ENCODE data around the gene HNF1A.
"Not testable (repeated sequence)": the region's sequence is repeated elsewhere in the genome, so short reads cannot be mapped to it uniquely, and the experiment has no call there.

HNF1A gene

GRCh38 chr12:121038861-121039668 is 60.7 kb downstream of the HNF1A start, which contains the start of gene OASL:
OASL (minus strand) TSS chr12:121039246; CDS start chr12:121038971, 275 bp downstream.
- Histone ChIP-seq H3K27ac (ENCODE audit: low read length) (peak within 1 kb of the TSS; percentile 67), H3K27me3 (ENCODE audit: low read depth, low read length) (no peaks in the 10 kb centered on the region), H3K9me3 (ENCODE audit: control insufficient read depth in 1 of 2, low read length in 2 of 2) (no peaks in the 10 kb centered on the region), H3K4me1 (ENCODE audit: control insufficient read depth in 1 of 2, insufficient read depth in 2 of 2, low read length in 2 of 2) (peaks cover 0 to 4% of the 10 kb centered on the region in 2 donors), H3K36me3 (ENCODE audit: control insufficient read depth in 1 of 2, insufficient read depth in 2 of 2, low read length in 2 of 2) (no peaks in the 10 kb centered on the region), H3K4me3 (ENCODE audit: low read depth in 1 of 2, low read length in 2 of 2) (peak within 1 kb of the TSS; percentile 63 to 80)

GRCh38 chr12:121043067-121043466 is 64.7 kb downstream of the HNF1A start:
- Histone ChIP-seq H3K36me3 (ENCODE audit: control insufficient read depth in 1 of 2, insufficient read depth in 2 of 2, low read length in 2 of 2) (no peaks in the 10 kb centered on the region), H3K4me3 (ENCODE audit: low read depth in 1 of 2, low read length in 2 of 2) (no peak overlapping the region), H3K9me3 (ENCODE audit: control insufficient read depth in 1 of 2, low read length in 2 of 2) (no peaks in the 10 kb centered on the region), H3K27ac (ENCODE audit: low read length) (no peak overlapping the region), H3K27me3 (ENCODE audit: low read depth, low read length) (no peaks in the 10 kb centered on the region), H3K4me1 (ENCODE audit: control insufficient read depth in 1 of 2, insufficient read depth in 2 of 2, low read length in 2 of 2) (peaks cover 0 to 4% of the 10 kb centered on the region in 2 donors)

DNA sequence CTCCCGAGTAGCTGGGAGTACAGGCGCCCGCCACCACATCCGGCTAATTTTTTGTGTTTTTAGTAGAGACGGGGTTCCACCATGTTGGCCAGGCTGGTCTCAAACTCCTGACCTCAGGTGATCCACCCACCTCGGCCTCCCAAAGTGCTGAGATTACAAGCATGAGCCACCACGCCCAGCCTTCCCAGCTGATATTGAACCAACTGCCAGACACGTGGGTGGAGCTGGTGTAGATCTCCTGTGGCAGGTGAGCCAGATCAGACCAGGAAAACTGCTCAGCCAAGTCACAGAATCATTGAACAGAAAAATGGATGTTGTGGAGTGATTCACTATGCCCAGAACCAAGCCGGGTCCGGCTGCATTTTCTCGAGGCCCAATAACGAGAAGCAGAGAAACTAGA is 69.1 kb downstream of the HNF1A start:
- H3K9me3 ChIP-seq (ENCODE audit: control insufficient read depth in 1 of 2, low read length in 2 of 2); H3K4me3 ChIP-seq (ENCODE audit: low read depth in 1 of 2, low read length in 2 of 2); H3K4me1 ChIP-seq (ENCODE audit: control insufficient read depth in 1 of 2, insufficient read depth in 2 of 2, low read length in 2 of 2); H3K27me3 ChIP-seq (ENCODE audit: low read depth, low read length); H3K27ac ChIP-seq (ENCODE audit: low read length); H3K36me3 ChIP-seq (ENCODE audit: control insufficient read depth in 1 of 2, insufficient read depth in 2 of 2, low read length in 2 of 2): not testable (repeated sequence)

DNA sequence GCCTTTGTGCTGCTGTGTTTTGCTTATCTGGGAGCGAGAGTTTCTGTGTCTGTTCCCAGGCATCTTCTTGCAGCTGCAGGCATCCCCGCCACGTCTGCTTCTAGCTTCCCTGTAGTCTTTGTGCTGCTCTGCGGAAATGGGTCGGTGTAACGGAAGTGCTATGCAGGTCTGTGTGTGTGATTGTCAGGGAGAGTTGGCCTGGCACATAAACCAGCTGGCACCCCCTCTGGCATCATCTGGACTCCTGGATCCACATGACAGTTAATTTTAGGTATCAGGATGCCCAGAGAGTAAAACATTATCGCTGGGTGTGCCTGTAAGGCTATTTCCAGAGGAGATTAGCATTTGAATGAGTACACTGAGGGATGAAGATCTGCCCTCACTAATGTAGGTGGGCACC is 70.1 kb downstream of the HNF1A start:
- no peaks in the 10 kb centered on the region for H3K9me3 ChIP-seq (ENCODE audit: control insufficient read depth in 1 of 2, low read length in 2 of 2)
- H3K27ac ChIP-seq (ENCODE audit: low read length), result no peak overlapping the region
- H3K4me1 ChIP-seq (ENCODE audit: control insufficient read depth in 1 of 2, insufficient read depth in 2 of 2, low read length in 2 of 2), result no peaks in the 10 kb centered on the region
- H3K4me3 ChIP-seq (ENCODE audit: low read depth in 1 of 2, low read length in 2 of 2), result no peak overlapping the region
- H3K36me3 ChIP-seq (ENCODE audit: control insufficient read depth in 1 of 2, insufficient read depth in 2 of 2, low read length in 2 of 2), result no peaks in the 10 kb centered on the region
- no peaks in the 10 kb centered on the region for H3K27me3 ChIP-seq (ENCODE audit: low read depth, low read length)

GRCh38 chr12:121050725-121051124 is 72.4 kb downstream of the HNF1A start:
- Histone ChIP-seq H3K36me3 (ENCODE audit: control insufficient read depth in 1 of 2, insufficient read depth in 2 of 2, low read length in 2 of 2) (no peaks in the 10 kb centered on the region), H3K9me3 (ENCODE audit: control insufficient read depth in 1 of 2, low read length in 2 of 2) (no peaks in the 10 kb centered on the region), H3K27me3 (ENCODE audit: low read depth, low read length) (no peaks in the 10 kb centered on the region), H3K27ac (ENCODE audit: low read length) (no peak overlapping the region), H3K4me1 (ENCODE audit: control insufficient read depth in 1 of 2, insufficient read depth in 2 of 2, low read length in 2 of 2) (no peaks in the 10 kb centered on the region), H3K4me3 (ENCODE audit: low read depth in 1 of 2, low read length in 2 of 2) (no peak overlapping the region)
